Anterior cingulate cortex (tissue), 58 donors: ENCODE results near the gene FBXO8.

Experiments
- DNase-seq, 58 donors: peaks; one replicate each; lab custom pipeline; 2025; lab: John Stamatoyannopoulos, UW

The FBXO8 gene

GRCh38 chr4:174212061-174212460 is 71.4 kb downstream of the FBXO8 start:
- DNase-seq: no peak

- DNase-seq: no peak
Measured at GRCh38 chr4:174211622-174212044, 71.8 kb downstream of the FBXO8 start.

GRCh38 chr4:174210952-174211490 is 72.4 kb downstream of the FBXO8 start:
- no peak for DNase-seq

- DNase-seq: no peak
Measured at GRCh38 chr4:174210354-174210753, 73.1 kb downstream of the FBXO8 start.

GRCh38 chr4:174209341-174209740 is 74.1 kb downstream of the FBXO8 start:
- no peak for DNase-seq

- no peak for DNase-seq
Measured at GRCh38 chr4:174207367-174207766, 76.1 kb downstream of the FBXO8 start.

GRCh38 chr4:174204164-174204831 is 79.2 kb downstream of the FBXO8 start:
- DNase-seq: no peak

GRCh38 chr4:174201871-174202270 is 81.6 kb downstream of the FBXO8 start:
- DNase-seq: no peak

GRCh38 chr4:174199735-174200134 is 83.7 kb downstream of the FBXO8 start:
- no peak for DNase-seq

- no peak for DNase-seq
Measured at GRCh38 chr4:174198828-174199227, 84.6 kb downstream of the FBXO8 start.

GRCh38 chr4:174198396-174198795 is 85.1 kb downstream of the FBXO8 start:
- no peak for DNase-seq

GRCh38 chr4:174193438-174194374 is 89.8 kb downstream of the FBXO8 start:
- DNase-seq: no peak

- no peak for DNase-seq
Measured at GRCh38 chr4:174192943-174193342, 90.5 kb downstream of the FBXO8 start.

GRCh38 chr4:174190832-174191500 is 92.5 kb downstream of the FBXO8 start:
- DNase-seq: no peak

- no peak for DNase-seq
Measured at GRCh38 chr4:174189392-174190015, 94.0 kb downstream of the FBXO8 start.
